H9 (cell line): Measurements from ENCODE around the gene FBLN7. TPM values are rescaled to one million over a fixed set of nuclear protein-coding genes. Genes with fewer than 3 reads are reported as not detected.
A peak's percentile ranks its signal among the peaks of the same experiment; 100 is the strongest.

ENCODE experiments used
- DNase-seq: peaks from one replicate; pipeline ENCODE4 v3.0.0-alpha.2; 2017
- H2AFZ ChIP-seq: one replicate; pipeline ENCODE4 v1.6.1; 2013; ENCODE audit warnings: mild to moderate bottlenecking, low read length, control low read depth, moderate library complexity
- H2AK5ac ChIP-seq: 2 replicates; pipeline ENCODE4 v1.6.1; 2013; ENCODE audit warnings: low read length, control low read depth, mixed read lengths; ENCODE audit not compliant: insufficient read length
- H2BK120ac ChIP-seq: one replicate; pipeline ENCODE4 v1.6.1; 2013; ENCODE audit warnings: low read depth, mild to moderate bottlenecking, low read length, control low read depth, inconsistent platforms; ENCODE audit not compliant: poor library complexity, severe bottlenecking
- H2BK12ac ChIP-seq: 2 replicates; pipeline ENCODE4 v1.6.1; 2013; ENCODE audit warnings: low read length, control low read depth, mixed read lengths, low read depth; ENCODE audit not compliant: insufficient read length
- H2BK15ac ChIP-seq: 2 replicates; pipeline ENCODE4 v1.6.1; 2013; ENCODE audit warnings: low read depth, low read length, control low read depth
- H2BK20ac ChIP-seq: one replicate; pipeline ENCODE4 v1.6.1; 2013; ENCODE audit warnings: low read depth, mild to moderate bottlenecking, low read length, control low read depth, inconsistent platforms; ENCODE audit not compliant: poor library complexity, severe bottlenecking
- H2BK5ac ChIP-seq: 2 replicates; pipeline ENCODE4 v1.6.1; 2013; ENCODE audit warnings: low read length, control low read depth, mixed read lengths; ENCODE audit not compliant: insufficient read length
- H3K14ac ChIP-seq: 2 replicates; pipeline ENCODE4 v1.6.1; 2013; ENCODE audit warnings: low read length, control low read depth; ENCODE audit not compliant: insufficient read depth
- H3K18ac ChIP-seq: 2 replicates; pipeline ENCODE4 v1.6.1; 2013; ENCODE audit warnings: low read depth, mild to moderate bottlenecking, mixed read lengths, low read length, control low read depth; ENCODE audit not compliant: insufficient read length
- H3K23ac ChIP-seq: 2 replicates; pipeline ENCODE4 v1.6.1; 2013; ENCODE audit warnings: low read length, control low read depth, mixed read lengths, low read depth; ENCODE audit not compliant: insufficient read length
- H3K23me2 ChIP-seq: 2 replicates; pipeline ENCODE4 v1.6.1; 2013; ENCODE audit warnings: low read depth, mild to moderate bottlenecking, mixed read lengths, low read length, control low read depth; ENCODE audit not compliant: insufficient read length, poor library complexity, severe bottlenecking
- H3K27ac ChIP-seq: 2 replicates; pipeline ENCODE4 v1.5.1; 2013; ENCODE audit warnings: low read length, control low read depth, mixed read lengths, low read depth; ENCODE audit not compliant: insufficient read length
- H3K27me3 ChIP-seq: 2 replicates; pipeline ENCODE4 v1.6.1; 2013; ENCODE audit warnings: low read length, control low read depth, inconsistent platforms; ENCODE audit not compliant: insufficient read depth
- H3K4ac ChIP-seq: 2 replicates; pipeline ENCODE4 v1.6.1; 2013; ENCODE audit warnings: low read depth, mild to moderate bottlenecking, control low read depth, inconsistent platforms, low read length, moderate library complexity
- H3K4me1 ChIP-seq: 2 replicates; pipeline ENCODE4 v1.6.1; 2013; ENCODE audit warnings: low read length, control low read depth, inconsistent platforms; ENCODE audit not compliant: insufficient read depth
- H3K4me2 ChIP-seq: 2 replicates; pipeline ENCODE4 v1.6.1; 2013; ENCODE audit warnings: low read length, control low read depth, mixed read lengths; ENCODE audit not compliant: insufficient read length, insufficient read depth
- H3K56ac ChIP-seq: 2 replicates; pipeline ENCODE4 v1.6.1; 2013; ENCODE audit warnings: low read depth, mild to moderate bottlenecking, mixed read lengths, low read length, control low read depth; ENCODE audit not compliant: insufficient read length
- H3K79me1 ChIP-seq: 2 replicates; pipeline ENCODE4 v1.6.1; 2013; ENCODE audit warnings: low read depth, mild to moderate bottlenecking, moderate library complexity, low read length, control low read depth, inconsistent platforms; ENCODE audit not compliant: insufficient read depth, poor library complexity, severe bottlenecking
- H3K79me2 ChIP-seq: 2 replicates; pipeline ENCODE4 v1.6.1; 2013; ENCODE audit warnings: low read length, control low read depth, inconsistent platforms; ENCODE audit not compliant: insufficient read depth
- H3K9ac ChIP-seq: 2 replicates; pipeline ENCODE4 v1.6.1; 2013; ENCODE audit warnings: low read length, control low read depth, mixed read lengths; ENCODE audit not compliant: insufficient read length; ENCODE audit errors: extremely low read depth
- H3K9me3 ChIP-seq: one replicate; pipeline ENCODE4 v1.6.1; 2013; ENCODE audit warnings: low read depth, low read length, inconsistent platforms; ENCODE audit not compliant: control insufficient read depth
- H3T11ph ChIP-seq: one replicate; pipeline ENCODE4 v1.6.1; 2013; ENCODE audit warnings: mild to moderate bottlenecking, low read length, control low read depth, inconsistent platforms
- H4K20me1 ChIP-seq: one replicate; pipeline ENCODE4 v1.6.1; 2013; ENCODE audit not compliant: control insufficient read depth, insufficient read length, insufficient read depth
- H4K5ac ChIP-seq: 2 replicates; pipeline ENCODE4 v1.6.1; 2013; ENCODE audit warnings: low read depth, mild to moderate bottlenecking, mixed read lengths, low read length, control low read depth; ENCODE audit not compliant: insufficient read length
- H4K8ac ChIP-seq: replicated peaks from 2 replicates; pipeline ENCODE4 v1.6.1; 2013; ENCODE audit warnings: low read length, control low read depth, mixed read lengths, low read depth; ENCODE audit not compliant: insufficient read length
- H4K91ac ChIP-seq: 2 replicates; pipeline ENCODE4 v1.6.1; 2013; ENCODE audit warnings: low read depth, mild to moderate bottlenecking, moderate library complexity, mixed read lengths, low read length, control low read depth; ENCODE audit not compliant: insufficient read length
- H3K27ac Mint-ChIP-seq, 3 experiments: 2 replicates in 2 of 3; 3 replicates in 1 of 3; pipeline ENCODE4 v1.8.0; 2020 to 2021; ENCODE audit warnings: mixed read lengths in 3 of 3, mild to moderate bottlenecking in 1 of 3, moderate library complexity in 1 of 3
- H3K27me3 Mint-ChIP-seq: 2 replicates; pipeline ENCODE4 v1.8.0; 2021; ENCODE audit warnings: low read depth, mild to moderate bottlenecking, moderate library complexity, mixed read lengths
- H3K36me3 Mint-ChIP-seq, 3 experiments: 2 replicates in 2 of 3; 3 replicates in 1 of 3; pipeline ENCODE4 v1.8.0; 2020 to 2021; ENCODE audit warnings: low read depth in 3 of 3, mixed read lengths in 3 of 3; ENCODE audit not compliant: insufficient read depth in 1 of 3
- H3K4me1 Mint-ChIP-seq, 2 experiments: 2 replicates each; pipeline ENCODE4 v1.8.0; 2020; ENCODE audit warnings: mixed read lengths in 2 of 2
- H3K4me3 Mint-ChIP-seq, 2 experiments: 2 replicates in 1 of 2; 3 replicates in 1 of 2; pipeline ENCODE4 v1.8.0; 2020 to 2021; ENCODE audit warnings: mild to moderate bottlenecking in 2 of 2, mixed read lengths in 2 of 2, moderate library complexity in 1 of 2
- H3K9me3 Mint-ChIP-seq, 2 experiments: 2 replicates in 1 of 2; 3 replicates in 1 of 2; pipeline ENCODE4 v1.8.0; 2020; ENCODE audit warnings: mild to moderate bottlenecking in 2 of 2, mixed read lengths in 2 of 2, moderate library complexity in 1 of 2
- CTCF ChIP-seq: fragments of 200-600 bp; sonication (generic); conservative IDR thresholded peaks from 3 replicates; pipeline ENCODE4 v1.8.0; 2021; ENCODE audit warnings: antibody characterized with exemption, mild to moderate bottlenecking
- WGBS: extraction: QIAGEN DNeasy Blood & Tissue Kit; methylation state at CpG from one replicate; pipeline ENCODE4 v1.1.7; 2013; ENCODE audit warnings: missing lambda C conversion rate, low lambda C conversion rate, mixed read lengths; ENCODE audit not compliant: insufficient read length; ENCODE audit errors: extremely low coverage; 5-methylcytosine and 5-hydroxymethylcytosine counted together
- total RNA-seq: library from RNA; stranded (reverse); gene quantifications from 2 replicates; pipeline ENCODE4 v1.2.1, GENCODE V29; 2021

FBLN7 gene
- total RNA-seq, 1 experiment from 2014 or later: 1.3 TPM

- H3K4me1 ChIP-seq: no peaks in the 10 kb centered on the region
- no peak overlapping the region for H2BK12ac ChIP-seq
- H2AFZ ChIP-seq: no peak overlapping the region
- no peak overlapping the region for H3K27ac Mint-ChIP-seq
- no peak overlapping the region for H3K23ac ChIP-seq
- no peak for TF ChIP-seq CTCF
- H3K23me2 ChIP-seq: no peaks in the 10 kb centered on the region
- H3K56ac ChIP-seq: no peak overlapping the region
- no peak overlapping the region for H2AK5ac ChIP-seq
- H3K18ac ChIP-seq: no peak overlapping the region
- H2BK120ac ChIP-seq: no peak overlapping the region
- H3K4me3 Mint-ChIP-seq: no peak overlapping the region
- H4K20me1 ChIP-seq: peaks cover 6% of the 10 kb centered on the region
- H4K5ac ChIP-seq: no peak overlapping the region
- no peaks in the 10 kb centered on the region for H3K9me3 ChIP-seq
- no CpG with 5 or more reads among the region's 11 CpGs for WGBS
- H3K79me1 ChIP-seq: no peaks in the 10 kb centered on the region
- H2BK15ac ChIP-seq: no peak overlapping the region
- no peak overlapping the region for H4K91ac ChIP-seq
- H3K27me3 ChIP-seq: no peaks in the 10 kb centered on the region
- no peak overlapping the region for H3K27ac ChIP-seq
- no peaks in the 10 kb centered on the region for H3K79me2 ChIP-seq
- H3K14ac ChIP-seq: no peak overlapping the region
- no peak overlapping the region for H2BK5ac ChIP-seq
- peaks cover 4 to 11% of the 10 kb centered on the region in 2 experiments; a peak in 3 of 4 replicates for H3K4me1 Mint-ChIP-seq
- H3K9me3 Mint-ChIP-seq: no peaks in the 10 kb centered on the region
- no peaks in the 10 kb centered on the region for H3K36me3 Mint-ChIP-seq
- no peak overlapping the region for H3K4ac ChIP-seq
- H3T11ph ChIP-seq: no peak overlapping the region
- H3K9ac ChIP-seq: no peak overlapping the region
- no peak overlapping the region for H3K4me2 ChIP-seq
- H4K8ac ChIP-seq: no peak overlapping the region
- H2BK20ac ChIP-seq: no peak overlapping the region
- peak; percentile 14 for DNase-seq
- H3K27me3 Mint-ChIP-seq: peaks cover 1% of the 10 kb centered on the region
These were observed 26.7 kb downstream of the FBLN7 start for GRCh38 chr2:112164876-112165275.
